Osteoblast (primary cell): ENCODE measurements around the gene FSTL4. TPM values are rescaled to one million over a fixed set of nuclear protein-coding genes. Genes with fewer than 3 reads are reported as not detected.

ENCODE experiments used
- DNase-seq: peaks from one replicate; pipeline ENCODE4 v3.0.0; 2011; ENCODE audit warnings: low spot score, mixed read lengths; ENCODE audit not compliant: insufficient read length; ENCODE audit errors: missing footprints
- H2AFZ ChIP-seq: 2 replicates; pipeline ENCODE4 v1.6.0; 2011; ENCODE audit warnings: mild to moderate bottlenecking, low read length
- H3K27ac ChIP-seq: 2 replicates; pipeline ENCODE4 v1.5.1; 2011; ENCODE audit warnings: mild to moderate bottlenecking, low read depth, low read length, moderate library complexity
- H3K27me3 ChIP-seq: 2 replicates; pipeline ENCODE4 v1.6.0; 2012; ENCODE audit warnings: mild to moderate bottlenecking, control low read depth, inconsistent platforms, low read length, moderate library complexity; ENCODE audit not compliant: insufficient read depth
- H3K36me3 ChIP-seq: 2 replicates; pipeline ENCODE4 v1.5.1; 2011; ENCODE audit warnings: mild to moderate bottlenecking, low read length, control low read depth, moderate library complexity; ENCODE audit not compliant: insufficient read depth
- H3K4me1 ChIP-seq: 2 replicates; pipeline ENCODE4 v1.5.1; 2011; ENCODE audit warnings: mild to moderate bottlenecking, low read length, control low read depth, moderate library complexity; ENCODE audit not compliant: insufficient read depth
- H3K4me2 ChIP-seq: 2 replicates; pipeline ENCODE4 v1.6.0; 2011; ENCODE audit warnings: mild to moderate bottlenecking, low read length; ENCODE audit not compliant: insufficient read depth
- H3K4me3 ChIP-seq: fragments of 200-600 bp; sonication (generic); 3 replicates; pipeline ENCODE4 v1.5.1; 2012; ENCODE audit warnings: mild to moderate bottlenecking, low read length, inconsistent platforms; ENCODE audit not compliant: insufficient read depth
- H3K79me2 ChIP-seq: 2 replicates; pipeline ENCODE4 v1.6.0; 2012; ENCODE audit warnings: mild to moderate bottlenecking, low read length, control low read depth, inconsistent platforms; ENCODE audit not compliant: insufficient read depth
- H3K9me3 ChIP-seq: 2 replicates; pipeline ENCODE4 v1.5.1; 2011; ENCODE audit warnings: low read depth, low read length, control low read depth
- H4K20me1 ChIP-seq: 2 replicates; pipeline ENCODE4 v1.6.0; 2012; ENCODE audit warnings: mild to moderate bottlenecking, low read length, control low read depth; ENCODE audit not compliant: insufficient read depth
- total RNA-seq: library from RNA; depleted of rRNA; stranded (reverse); fragments of >200 nt; gene quantifications from 2 replicates; pipeline ENCODE4 v1.2.3, GENCODE V29; 2012
- TF ChIP-seq, protein P1 (sequence below): IDR thresholded peaks from 2 replicates; pipeline ENCODE4 v1.5.1; 2011; ENCODE audit warnings: mild to moderate bottlenecking, low read depth, low read length, moderate library complexity; ENCODE audit errors: extremely low read depth

The FSTL4 gene
- total RNA-seq, 1 donor, result not detected

DNA sequence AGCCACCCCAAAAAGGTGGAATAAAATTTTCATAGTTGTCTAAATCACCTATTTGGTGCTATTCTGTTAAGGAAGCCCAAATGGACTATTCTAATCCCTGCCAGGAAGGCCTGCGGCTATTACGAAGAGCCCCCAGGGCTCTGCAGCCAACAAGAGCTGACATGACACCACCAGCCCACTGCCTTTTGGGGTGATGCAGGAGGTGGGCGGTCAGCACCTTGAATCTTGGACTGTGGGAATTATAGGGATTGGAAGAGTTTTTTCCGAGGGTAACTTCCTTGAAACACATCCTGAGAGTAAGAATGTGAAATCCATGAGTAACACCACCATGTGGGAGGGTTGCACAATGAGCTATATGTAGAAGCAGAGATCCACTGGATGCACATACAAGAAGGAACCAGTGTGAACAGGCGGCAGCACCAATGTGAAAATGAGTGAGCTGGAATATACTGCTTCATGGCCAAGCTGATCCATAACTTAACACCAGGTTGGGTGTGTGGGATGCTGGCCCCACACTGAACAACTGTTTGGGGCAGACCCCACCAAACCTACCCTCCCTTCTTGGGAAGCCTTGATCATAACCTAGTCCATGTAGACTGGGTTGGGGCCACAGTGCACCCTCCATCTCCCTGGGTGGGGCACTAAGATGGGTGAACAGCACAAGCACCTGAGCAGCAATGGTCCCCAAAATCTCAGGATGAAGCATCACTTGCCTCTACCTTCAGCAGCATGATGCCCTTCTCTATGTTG is 239.0 kb downstream of the FSTL4 start:
- Histone ChIP-seq H3K4me1 (no peaks in the 10 kb centered on the region), H3K4me3 (no peak overlapping the region), H4K20me1 (no peaks in the 10 kb centered on the region), H3K27me3 (no peaks in the 10 kb centered on the region), H3K79me2 (no peaks in the 10 kb centered on the region), H3K36me3 (no peaks in the 10 kb centered on the region), H2AFZ (no peak overlapping the region), H3K4me2 (no peak overlapping the region), H3K27ac (no peak overlapping the region), H3K9me3 (peaks cover 4% of the 10 kb centered on the region)
- TF ChIP-seq, protein P1, sequence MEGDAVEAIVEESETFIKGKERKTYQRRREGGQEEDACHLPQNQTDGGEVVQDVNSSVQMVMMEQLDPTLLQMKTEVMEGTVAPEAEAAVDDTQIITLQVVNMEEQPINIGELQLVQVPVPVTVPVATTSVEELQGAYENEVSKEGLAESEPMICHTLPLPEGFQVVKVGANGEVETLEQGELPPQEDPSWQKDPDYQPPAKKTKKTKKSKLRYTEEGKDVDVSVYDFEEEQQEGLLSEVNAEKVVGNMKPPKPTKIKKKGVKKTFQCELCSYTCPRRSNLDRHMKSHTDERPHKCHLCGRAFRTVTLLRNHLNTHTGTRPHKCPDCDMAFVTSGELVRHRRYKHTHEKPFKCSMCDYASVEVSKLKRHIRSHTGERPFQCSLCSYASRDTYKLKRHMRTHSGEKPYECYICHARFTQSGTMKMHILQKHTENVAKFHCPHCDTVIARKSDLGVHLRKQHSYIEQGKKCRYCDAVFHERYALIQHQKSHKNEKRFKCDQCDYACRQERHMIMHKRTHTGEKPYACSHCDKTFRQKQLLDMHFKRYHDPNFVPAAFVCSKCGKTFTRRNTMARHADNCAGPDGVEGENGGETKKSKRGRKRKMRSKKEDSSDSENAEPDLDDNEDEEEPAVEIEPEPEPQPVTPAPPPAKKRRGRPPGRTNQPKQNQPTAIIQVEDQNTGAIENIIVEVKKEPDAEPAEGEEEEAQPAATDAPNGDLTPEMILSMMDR, result no peak
- no peak for DNase-seq

GRCh38 chr5:133372293-133372937 is 239.9 kb downstream of the FSTL4 start:
- TF ChIP-seq, protein P1, result no peak
- Histone ChIP-seq H3K4me1 (no peaks in the 10 kb centered on the region), H3K27ac (no peak overlapping the region), H3K4me2 (no peak overlapping the region), H2AFZ (no peak overlapping the region), H4K20me1 (no peaks in the 10 kb centered on the region), H3K9me3 (peaks cover 3% of the 10 kb centered on the region), H3K36me3 (no peaks in the 10 kb centered on the region), H3K27me3 (no peaks in the 10 kb centered on the region), H3K79me2 (no peaks in the 10 kb centered on the region), H3K4me3 (no peak overlapping the region)
- no peak for DNase-seq

DNA sequence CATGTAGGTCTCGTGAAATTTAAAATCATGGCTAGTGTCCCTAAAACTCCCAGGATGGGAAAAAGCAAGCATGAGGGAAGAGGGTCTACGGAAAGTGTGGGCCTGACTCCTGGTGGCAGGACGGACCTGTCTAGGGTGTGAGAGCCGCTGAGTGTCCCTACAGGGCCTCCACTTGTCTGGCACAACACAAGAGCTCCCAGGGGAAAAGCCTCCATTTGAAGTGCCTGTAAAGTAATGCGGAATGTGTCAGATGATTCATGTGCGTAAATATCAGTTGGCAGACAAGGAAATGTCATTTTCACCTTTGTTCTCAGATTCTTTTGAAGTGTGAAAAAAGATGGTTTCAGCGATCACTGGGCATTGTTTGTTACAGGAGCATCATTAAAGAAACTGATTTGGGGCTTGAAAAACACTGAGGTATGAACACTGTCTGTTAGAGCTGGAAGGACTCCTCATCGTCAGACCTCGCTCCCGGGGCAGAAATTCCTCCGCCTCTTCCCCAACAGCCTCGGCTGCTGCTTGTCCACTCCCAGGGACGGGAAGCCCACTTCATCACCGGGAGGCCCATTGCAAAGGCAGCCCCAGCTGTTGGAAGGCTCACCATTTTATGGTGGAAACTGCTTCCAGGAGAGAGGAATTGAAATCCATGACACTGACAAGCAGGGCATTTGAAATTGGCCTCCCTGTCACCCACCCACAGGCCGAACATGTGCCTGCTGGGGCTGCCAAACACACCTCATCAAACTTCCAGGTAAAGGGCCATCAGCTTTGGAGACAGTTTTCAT is 240.8 kb downstream of the FSTL4 start:
- H4K20me1 ChIP-seq, result no peaks in the 10 kb centered on the region
- no peak overlapping the region for H3K4me2 ChIP-seq
- H3K9me3 ChIP-seq, result no peaks in the 10 kb centered on the region
- no peaks in the 10 kb centered on the region for H3K79me2 ChIP-seq
- TF ChIP-seq, protein P1, result no peak
- H3K4me3 ChIP-seq, result no peak overlapping the region
- H3K27ac ChIP-seq, result no peak overlapping the region
- no peaks in the 10 kb centered on the region for H3K27me3 ChIP-seq
- no peaks in the 10 kb centered on the region for H3K36me3 ChIP-seq
- H3K4me1 ChIP-seq, result no peaks in the 10 kb centered on the region
- no peak overlapping the region for H2AFZ ChIP-seq
- DNase-seq, result no peak

DNA sequence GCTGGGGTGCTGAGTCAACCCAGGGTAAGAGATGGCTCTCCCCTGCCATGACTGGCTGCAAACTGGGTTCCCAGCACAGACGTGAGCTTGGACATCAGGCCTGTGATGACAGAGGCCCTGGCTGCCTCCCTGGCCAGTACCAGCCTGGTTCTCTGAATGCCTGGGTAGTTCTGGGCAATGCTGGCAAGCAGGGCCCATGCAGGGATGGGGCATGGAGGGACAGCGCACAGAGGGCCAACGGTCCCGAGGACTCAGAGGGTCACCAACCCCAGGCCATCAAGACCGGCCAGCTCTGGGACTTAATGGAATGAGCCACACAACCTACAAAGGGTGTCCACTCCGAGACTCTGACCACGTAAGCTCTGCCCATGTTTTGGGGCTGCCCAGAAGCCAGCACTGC is 241.4 kb downstream of the FSTL4 start:
- Histone ChIP-seq H3K4me3 (no peak overlapping the region), H3K27ac (no peak overlapping the region), H2AFZ (no peak overlapping the region), H3K4me1 (no peaks in the 10 kb centered on the region), H3K4me2 (no peak overlapping the region), H4K20me1 (no peaks in the 10 kb centered on the region), H3K9me3 (no peaks in the 10 kb centered on the region), H3K79me2 (no peaks in the 10 kb centered on the region), H3K27me3 (no peaks in the 10 kb centered on the region), H3K36me3 (no peaks in the 10 kb centered on the region)
- DNase-seq, result no peak
- TF ChIP-seq, protein P1, result no peak
